Testis (tissue), 5 donors: ENCODE data around the gene F9. TPM values are rescaled to one million over a fixed set of nuclear protein-coding genes. Genes with fewer than 3 reads are reported as not detected.

Experiments
- DNase-seq: peaks from one replicate; pipeline ENCODE4 v3.0.0-alpha.2; 2019
- H3K27ac ChIP-seq, 2 donors: fragments of 200-600 bp; sonication (generic); one replicate each; pipeline ENCODE4 v1.5.1; 2019
- H3K27me3 ChIP-seq: fragments of 200-600 bp; sonication (generic); one replicate; pipeline ENCODE4 v1.5.1; 2019
- H3K36me3 ChIP-seq: fragments of 200-600 bp; sonication (generic); one replicate; pipeline ENCODE4 v1.5.1; 2017; ENCODE audit warnings: low read depth; ENCODE audit errors: missing control alignments
- H3K4me1 ChIP-seq: fragments of 200-600 bp; sonication (generic); one replicate; pipeline ENCODE4 v1.5.1; 2019
- H3K4me3 ChIP-seq, 2 donors: fragments of 200-600 bp; sonication (generic); one replicate each; pipeline ENCODE4 v1.5.1; 2017 to 2019
- H3K9me3 ChIP-seq: fragments of 200-600 bp; sonication (generic); one replicate; pipeline ENCODE4 v1.5.1; 2017
- CTCF ChIP-seq, 3 experiments: fragments of 450-650 bp in 2 of 3; fragments of 200-600 bp in 1 of 3; sonication (generic) in 1 of 3; IDR thresholded peaks; one replicate each; pipeline ENCODE4 v1.5.1; 2016 to 2019; ENCODE audit warnings: antibody characterized with exemption in 3 of 3, mild to moderate bottlenecking in 2 of 3, moderate library complexity in 1 of 3
- POLR2A ChIP-seq: fragments of 450-650 bp; IDR thresholded peaks from one replicate; pipeline ENCODE4 v1.6.1; 2017; ENCODE audit warnings: antibody characterized with exemption, mild to moderate bottlenecking, moderate library complexity
- WGBS, 2 donors: methylation state at CpG; one replicate each; pipeline ENCODE4 v1.1.5; 2018; 5-methylcytosine and 5-hydroxymethylcytosine counted together
- intact Hi-C: fragments of 100-400 bp; cut with DNase I; formaldehyde crosslinking; loops from one replicate; pipeline ENCODE4 v1.15.1; 2023; ENCODE audit warnings: low total_unique reads
- long read RNA-seq, 2 donors: transcript quantifications; one replicate each; lab custom pipeline, GENCODE V29; 2026
- polyA plus RNA-seq: library from polyadenylated mRNA; stranded (reverse); fragments of 350-450 nt; fragmentation: Illumina TruSeq; extraction: RNeasy Lipid Tissue Mini Kit (QIAGEN cat#74804); gene quantifications from one replicate; pipeline ENCODE4 v1.2.3, GENCODE V29; 2014; ENCODE audit warnings: low read depth, low replicate concordance; ENCODE audit not compliant: insufficient read depth
- total RNA-seq, 2 donors: library from RNA; depleted of rRNA; stranded (reverse); fragments of >200 nt; gene quantifications; one replicate each; pipeline ENCODE4 v1.2.3, GENCODE V29; 2016

The F9 gene
- under 1 TPM in 1 of 2 donors, not detected in 1; 0.06 TPM for total RNA-seq
- not detected for polyA plus RNA-seq
- long read RNA-seq, donor 1, result 0 reads
- long read RNA-seq, donor 2, result 0 reads

- TF ChIP-seq POLR2A (no peak), CTCF (IDR thresholded peaks at IDR 0.05) (no peak)
- H3K27ac ChIP-seq, result no peak within 1 kb of the TSS
- H3K4me1 ChIP-seq, result no peaks in the 10 kb centered on the region
- H3K4me3 ChIP-seq, result no peak within 1 kb of the TSS
- no peaks in the 10 kb centered on the region for H3K27me3 ChIP-seq
- H3K36me3 ChIP-seq, result no peaks in the 10 kb centered on the region
- no peaks in the 10 kb centered on the region for H3K9me3 ChIP-seq
- intact Hi-C loops, result no loop called here
- no peak for DNase-seq
- 95 to 96% methylated on average over 4 of the region's 4 CpGs for WGBS, 2 donors
These were observed at the start of gene F9 for GRCh38 chrX:139530550-139530949. Gene F9, plus strand, starts transcription at chrX:139530739. Its CDS starts 26 bp downstream, at chrX:139530765.

- Histone ChIP-seq H3K27me3 (no peaks in the 10 kb centered on the region), H3K27ac (no peak overlapping the region), H3K4me1 (no peaks in the 10 kb centered on the region), H3K36me3 (no peaks in the 10 kb centered on the region), H3K9me3 (no peaks in the 10 kb centered on the region), H3K4me3 (no peak overlapping the region)
- no peak for DNase-seq
- WGBS, 2 donors, result 54 to 56% methylated on average over 2 of the region's 2 CpGs
- no peak for TF ChIP-seq POLR2A
- TF ChIP-seq CTCF (IDR thresholded peaks at IDR 0.05), result no peak
- intact Hi-C loops, result no loop called here
These were observed 46.8 kb upstream of the F9 start for GRCh38 chrX:139483699-139484098.

DNA sequence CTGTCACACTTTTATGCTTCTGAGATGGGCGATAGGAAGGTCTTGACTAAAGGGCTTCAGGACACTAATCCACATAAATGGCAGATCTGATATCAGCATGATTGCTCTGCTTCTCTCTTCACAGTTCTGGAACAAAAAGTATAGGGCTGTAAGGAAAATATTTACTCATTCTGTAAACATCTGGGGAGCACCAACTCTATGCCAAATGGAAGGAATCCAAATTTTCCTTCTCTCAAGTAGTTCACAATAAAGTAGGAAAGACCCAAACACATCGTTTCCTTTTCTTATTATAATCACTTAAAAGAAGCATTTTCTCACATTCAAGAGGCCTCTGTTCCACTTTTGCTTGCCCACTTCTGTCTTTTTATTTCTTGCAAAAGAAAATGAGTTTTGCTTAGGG is 45.9 kb upstream of the F9 start:
- intact Hi-C loops, result no loop called here
- 50 to 55% methylated on average over 2 of the region's 2 CpGs for WGBS, 2 donors
- no peak overlapping the region for H3K4me3 ChIP-seq

DNA sequence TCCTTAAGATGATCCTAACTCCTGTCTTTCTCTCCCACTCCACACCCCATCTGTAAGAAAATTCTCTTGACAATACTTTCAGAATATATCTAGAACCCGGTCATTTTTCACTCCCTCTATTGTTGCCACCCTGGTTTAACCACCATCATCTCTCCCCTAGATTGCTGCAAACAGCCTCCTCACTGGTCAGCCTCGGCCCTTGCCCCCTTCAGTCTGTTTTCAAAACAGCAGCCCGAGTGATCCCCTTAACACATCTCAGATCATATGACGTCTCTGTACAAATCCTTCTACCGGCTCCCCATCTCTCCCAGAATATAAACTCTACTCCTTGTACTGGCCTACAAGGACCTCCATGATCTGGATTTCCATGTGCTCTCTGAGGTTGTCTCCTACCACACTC is 35.2 kb upstream of the F9 start:
- intact Hi-C loops, result no loop called here
- Histone ChIP-seq H3K4me1 (no peaks in the 10 kb centered on the region), H3K36me3 (no peaks in the 10 kb centered on the region), H3K9me3 (no peaks in the 10 kb centered on the region), H3K27ac (no peak overlapping the region), H3K27me3 (no peaks in the 10 kb centered on the region), H3K4me3 (no peak overlapping the region)
- no peak for DNase-seq
- TF ChIP-seq CTCF (IDR thresholded peaks at IDR 0.05) (no peak), POLR2A (no peak)
- 73 to 82% methylated on average over 5 of the region's 5 CpGs for WGBS, 2 donors

More for the DNA sequence above, 45.9 kb upstream of the F9 start:
- no peaks in the 10 kb centered on the region for H3K27me3 ChIP-seq
- H3K9me3 ChIP-seq, result no peaks in the 10 kb centered on the region
- TF ChIP-seq CTCF (IDR thresholded peaks at IDR 0.05) (no peak), POLR2A (no peak)
- no peak for DNase-seq
- no peak overlapping the region for H3K27ac ChIP-seq
- H3K36me3 ChIP-seq, result no peaks in the 10 kb centered on the region
- no peaks in the 10 kb centered on the region for H3K4me1 ChIP-seq

DNA sequence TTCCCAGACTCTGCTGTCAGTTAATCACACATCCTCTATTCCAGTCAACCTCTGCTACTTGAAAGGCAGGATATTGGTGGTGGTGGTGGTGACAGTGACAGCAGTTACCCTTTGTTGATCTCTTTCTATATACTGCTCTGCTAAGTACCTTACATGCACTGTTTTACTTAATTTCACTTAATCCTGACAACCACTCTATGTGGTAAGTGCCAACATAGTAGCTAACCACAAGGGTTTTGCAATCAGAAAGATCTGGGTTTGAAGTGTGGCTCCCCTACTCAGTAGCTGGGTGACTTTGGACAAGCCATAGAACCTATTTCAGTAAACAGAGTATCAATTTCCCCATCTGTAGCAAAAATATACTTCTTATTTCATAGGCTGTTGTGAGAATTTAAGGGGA is 24.2 kb upstream of the F9 start:
- no peak overlapping the region for H3K4me3 ChIP-seq
- no peaks in the 10 kb centered on the region for H3K36me3 ChIP-seq
- H3K9me3 ChIP-seq, result no peaks in the 10 kb centered on the region
- H3K27ac ChIP-seq, result no peak overlapping the region
- TF ChIP-seq CTCF (IDR thresholded peaks at IDR 0.05), result no peak
- no peak for TF ChIP-seq POLR2A
- intact Hi-C loops, result no loop called here
- no peaks in the 10 kb centered on the region for H3K4me1 ChIP-seq
- no peaks in the 10 kb centered on the region for H3K27me3 ChIP-seq
- DNase-seq, result no peak
